HG03175 (cell line): ENCODE results near the gene STIM1.

ENCODE experiments used
- ATAC-seq: cut with Tn5 transposase; IDR thresholded peaks from one replicate; pipeline ENCODE4 v1.9.1; 2021; ENCODE audit warnings: mild to moderate bottlenecking, moderate library complexity; ENCODE audit not compliant: unreplicated experiment

STIM1 gene

DNA sequence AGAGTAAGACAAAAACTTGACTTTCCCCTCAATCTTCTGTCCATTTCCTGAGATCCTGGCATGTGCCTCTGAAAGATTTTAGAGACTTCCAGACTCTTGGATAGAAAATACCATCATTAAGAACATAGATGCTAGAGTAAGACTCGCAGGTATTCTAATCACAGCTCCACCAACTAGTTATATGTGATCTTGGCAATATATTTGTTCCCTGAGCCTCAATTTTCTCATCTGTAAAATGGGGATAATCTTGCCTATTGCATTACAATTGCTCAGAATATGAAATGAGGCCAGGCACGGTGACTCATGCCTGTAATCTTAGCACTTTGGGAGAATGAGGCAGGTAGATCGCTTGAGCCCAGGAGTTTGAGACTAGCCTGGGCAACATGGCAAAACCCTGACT, 25.4 kb upstream of the STIM1 start:
- no peak for ATAC-seq

DNA sequence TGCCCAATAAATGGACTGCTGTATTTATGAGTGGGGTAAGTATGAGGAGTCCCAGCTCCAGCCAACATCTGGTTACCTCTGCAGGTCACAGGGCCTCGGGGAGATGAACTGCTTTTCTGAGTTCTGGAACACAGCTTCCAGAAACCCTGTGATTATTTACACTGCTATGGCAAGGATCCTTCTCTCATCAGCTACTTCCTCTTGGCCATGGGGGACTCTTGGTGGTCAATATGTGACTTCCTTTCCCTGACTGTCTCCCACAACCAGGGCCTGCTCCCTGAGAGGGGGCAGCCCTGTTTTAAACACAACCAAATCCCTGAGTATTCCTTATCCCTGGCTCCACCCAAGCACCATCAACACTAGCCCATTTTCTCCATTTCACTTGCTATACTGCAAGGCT, 24.7 kb upstream of the STIM1 start:
- no peak for ATAC-seq

DNA sequence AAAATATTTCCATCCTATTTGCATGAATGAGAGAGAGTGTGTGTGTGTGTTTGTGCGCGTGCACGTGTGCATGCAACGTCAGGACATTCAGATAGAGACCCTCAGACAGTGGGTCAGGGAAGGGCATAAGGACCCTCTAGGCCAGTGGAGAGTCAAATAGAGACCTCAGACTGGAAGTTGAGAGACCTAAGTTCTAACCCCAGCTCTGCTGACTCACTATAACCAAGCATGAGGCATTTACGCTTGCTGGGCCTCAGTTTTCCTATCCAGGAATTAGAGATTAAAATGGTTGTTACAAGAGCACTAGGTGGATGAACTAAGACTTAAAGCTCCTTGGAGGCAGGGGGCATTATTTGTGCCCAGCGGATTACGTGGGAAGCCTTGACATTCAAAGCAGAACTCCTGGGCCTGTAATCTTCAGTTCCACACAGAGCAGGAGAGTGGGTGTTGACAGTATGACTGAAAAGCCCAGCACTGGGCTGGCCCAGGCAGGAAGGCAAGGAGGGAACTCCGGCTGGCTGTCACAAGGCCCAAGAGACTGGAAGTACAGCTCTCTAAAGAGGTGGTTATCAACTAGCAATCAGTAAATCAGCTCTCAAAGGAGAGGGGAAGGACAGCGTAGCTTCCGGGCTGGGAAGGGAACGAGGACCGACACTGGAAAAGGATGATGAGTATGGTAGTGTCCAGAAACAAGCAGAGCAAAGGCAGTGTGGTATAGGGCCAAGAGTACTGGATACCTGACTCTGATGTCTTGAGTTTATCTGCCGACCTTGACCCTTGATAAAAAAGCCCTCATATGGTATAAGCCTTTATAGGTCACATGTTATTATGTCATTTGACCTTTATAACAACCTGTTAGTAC, 23.9 kb upstream of the STIM1 start:
- ATAC-seq: no peak

DNA sequence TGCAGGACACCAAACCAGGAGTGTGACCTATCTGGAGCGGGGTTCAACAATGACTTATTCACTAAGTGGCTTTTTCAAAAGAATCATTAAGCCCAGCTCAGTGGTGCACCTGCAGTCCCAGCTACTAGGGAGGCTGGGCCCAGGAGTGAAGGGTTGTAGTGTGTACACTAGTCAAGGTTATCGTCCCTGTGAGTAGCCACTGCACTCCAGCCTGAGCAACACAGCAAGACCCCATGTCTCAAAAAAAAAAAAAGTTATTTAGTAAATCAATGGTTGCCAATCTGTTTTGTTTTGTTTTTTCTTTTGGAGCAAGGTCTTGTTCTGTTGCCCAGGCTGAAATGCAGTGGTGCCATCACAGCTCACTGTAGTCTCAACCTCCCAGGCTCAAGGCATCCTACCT, 22.6 kb upstream of the STIM1 start:
- ATAC-seq: no peak

DNA sequence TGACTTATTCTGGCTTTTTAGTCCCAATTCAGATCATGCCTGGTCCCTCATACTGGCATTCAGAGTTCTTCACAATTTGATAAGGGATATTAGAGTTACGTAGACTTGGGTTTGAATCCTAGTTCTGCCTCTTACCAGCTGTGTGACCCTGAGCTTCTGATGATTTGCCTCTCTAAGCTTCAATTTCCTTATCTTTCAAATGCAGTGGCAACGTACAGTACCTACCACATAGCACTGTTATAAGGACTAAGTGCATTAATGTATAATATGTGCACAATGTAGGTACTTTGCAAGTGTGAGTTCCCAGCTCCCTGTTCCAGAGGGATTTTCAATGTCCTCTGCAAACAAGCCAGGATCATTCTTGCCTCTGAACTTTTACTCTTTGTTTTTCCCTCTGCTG, 22.0 kb upstream of the STIM1 start:
- no peak for ATAC-seq

DNA sequence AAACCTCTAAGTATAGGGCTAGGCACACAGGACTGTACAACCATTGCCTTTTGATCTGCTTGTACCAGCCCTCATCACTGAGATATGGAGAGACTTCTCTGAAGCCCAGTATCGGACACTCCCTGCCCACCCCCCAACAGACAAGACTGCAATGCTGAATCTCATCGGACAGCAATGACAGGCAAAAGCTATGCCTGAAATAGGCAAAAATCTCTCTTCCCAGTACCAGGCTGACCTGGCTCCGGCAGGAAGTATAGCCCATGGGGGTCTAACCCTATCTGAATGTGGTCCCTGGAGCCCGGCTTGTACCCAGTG, 21.2 kb upstream of the STIM1 start:
- ATAC-seq: no peak

DNA sequence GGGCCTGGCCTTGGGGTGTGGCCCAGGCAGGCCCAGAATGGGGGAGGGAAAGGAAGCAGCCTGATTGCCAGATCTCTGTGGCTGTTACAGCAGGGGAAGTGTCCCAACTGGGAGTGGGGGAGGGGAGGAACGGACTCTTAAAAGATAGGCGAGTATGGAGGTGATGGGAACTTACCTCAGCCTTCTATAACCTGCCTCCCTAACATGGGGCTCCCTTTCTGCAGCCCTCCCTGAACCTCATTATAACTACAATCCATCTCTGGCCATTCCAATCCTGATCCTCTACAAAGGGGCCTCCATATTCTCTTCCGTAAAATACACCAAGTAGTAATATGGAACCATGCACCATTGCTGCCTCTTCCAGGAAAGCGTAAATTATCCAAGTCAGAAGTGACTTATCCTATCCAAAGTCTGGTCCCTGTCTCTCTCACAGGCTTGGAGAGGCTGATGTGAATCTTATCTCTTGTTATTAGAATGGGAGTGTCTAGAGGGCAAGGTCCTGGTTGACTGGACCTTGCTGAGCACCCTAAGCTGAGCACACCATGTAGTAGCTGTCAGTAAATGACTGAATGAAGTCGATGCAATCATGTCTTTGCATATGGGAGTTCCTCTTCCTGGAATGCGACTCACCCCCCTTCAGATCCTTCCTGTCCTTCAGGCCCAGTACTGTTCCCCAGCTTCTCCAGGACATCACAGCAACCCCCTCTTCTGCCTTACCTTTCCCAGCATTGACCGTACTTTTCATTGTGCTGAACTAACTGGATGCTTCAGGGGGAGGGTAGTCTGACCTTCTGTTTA, 20.6 kb upstream of the STIM1 start:
- ATAC-seq: no peak

DNA sequence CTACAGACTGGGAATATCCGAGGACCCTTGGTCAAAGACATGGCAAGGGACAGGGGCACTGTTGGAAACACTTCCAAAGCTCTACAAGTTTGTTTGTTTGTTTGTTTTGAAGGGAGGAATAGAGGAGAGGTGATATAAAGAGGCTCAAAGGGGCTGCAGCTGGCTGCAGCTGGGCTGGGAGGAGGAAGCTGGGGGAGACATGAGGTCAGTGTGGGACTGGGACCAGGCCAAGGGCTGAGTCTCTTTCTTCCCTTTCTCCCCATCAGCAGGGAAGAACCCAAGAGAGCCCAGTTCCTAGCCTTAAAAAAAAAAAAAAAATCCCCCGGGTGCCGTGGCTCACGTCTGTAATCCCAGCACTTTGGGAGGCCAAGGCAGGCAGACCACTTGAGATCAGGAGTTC, 19.7 kb upstream of the STIM1 start:
- ATAC-seq: no peak

DNA sequence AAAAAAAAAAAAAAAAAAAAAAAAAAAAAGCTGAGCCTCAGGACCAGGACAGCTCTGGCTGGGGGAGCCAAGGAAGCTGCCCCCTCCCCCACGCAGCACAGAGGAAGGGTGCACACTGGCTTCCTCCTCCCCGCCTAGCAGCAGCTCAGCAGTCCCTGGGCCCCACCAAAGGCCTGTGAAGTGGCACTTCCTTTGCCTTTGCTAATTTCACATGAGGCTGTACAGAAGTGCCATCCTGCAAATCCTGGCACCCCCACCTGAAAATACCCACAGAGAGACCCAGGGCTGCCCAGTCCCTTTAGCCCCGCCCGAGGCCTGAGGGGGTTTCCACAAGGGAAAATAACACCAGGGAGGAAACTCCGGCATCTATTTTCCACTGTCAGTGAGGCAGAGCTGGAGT, 18.6 kb upstream of the STIM1 start:
- ATAC-seq: no peak

DNA sequence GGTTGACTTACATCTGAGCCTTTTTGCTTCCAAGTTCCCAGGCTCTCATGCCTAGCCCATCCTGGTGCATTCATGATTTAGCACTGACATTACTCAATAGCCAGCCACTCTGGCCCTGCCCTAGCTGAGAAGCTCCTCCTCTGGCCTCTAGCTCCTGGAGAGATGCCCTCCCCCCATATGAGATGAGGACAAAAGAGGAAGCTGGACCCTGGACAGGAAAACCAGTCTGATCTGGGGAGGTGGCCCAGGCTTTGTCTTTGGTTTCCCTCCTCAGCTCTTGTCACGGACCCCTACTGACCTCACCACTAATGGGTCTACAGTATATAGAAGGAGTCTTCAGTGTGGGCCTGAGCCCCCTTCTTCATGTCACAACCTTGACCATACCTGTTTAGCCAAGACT, 17.7 kb upstream of the STIM1 start:
- ATAC-seq: no peak

DNA sequence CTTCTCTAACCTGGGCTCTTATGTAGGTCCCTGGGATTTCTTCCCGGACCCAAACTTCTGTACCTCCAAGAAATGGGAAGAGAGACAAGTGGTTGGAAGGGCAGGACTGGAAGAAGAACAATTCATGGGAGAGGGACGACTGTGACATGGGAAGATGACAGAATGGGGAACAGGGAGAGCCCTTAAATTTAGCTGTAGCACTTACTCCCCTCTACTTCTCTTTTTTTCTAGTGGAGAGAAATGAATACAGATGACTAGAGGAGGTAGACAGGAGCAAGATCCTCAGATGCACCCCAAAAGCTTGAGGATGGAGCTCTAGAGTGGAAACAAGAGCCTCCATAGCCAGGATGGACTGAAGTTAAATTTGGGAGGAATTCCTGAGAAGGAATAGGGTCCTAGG, 17.0 kb upstream of the STIM1 start:
- no peak for ATAC-seq

DNA sequence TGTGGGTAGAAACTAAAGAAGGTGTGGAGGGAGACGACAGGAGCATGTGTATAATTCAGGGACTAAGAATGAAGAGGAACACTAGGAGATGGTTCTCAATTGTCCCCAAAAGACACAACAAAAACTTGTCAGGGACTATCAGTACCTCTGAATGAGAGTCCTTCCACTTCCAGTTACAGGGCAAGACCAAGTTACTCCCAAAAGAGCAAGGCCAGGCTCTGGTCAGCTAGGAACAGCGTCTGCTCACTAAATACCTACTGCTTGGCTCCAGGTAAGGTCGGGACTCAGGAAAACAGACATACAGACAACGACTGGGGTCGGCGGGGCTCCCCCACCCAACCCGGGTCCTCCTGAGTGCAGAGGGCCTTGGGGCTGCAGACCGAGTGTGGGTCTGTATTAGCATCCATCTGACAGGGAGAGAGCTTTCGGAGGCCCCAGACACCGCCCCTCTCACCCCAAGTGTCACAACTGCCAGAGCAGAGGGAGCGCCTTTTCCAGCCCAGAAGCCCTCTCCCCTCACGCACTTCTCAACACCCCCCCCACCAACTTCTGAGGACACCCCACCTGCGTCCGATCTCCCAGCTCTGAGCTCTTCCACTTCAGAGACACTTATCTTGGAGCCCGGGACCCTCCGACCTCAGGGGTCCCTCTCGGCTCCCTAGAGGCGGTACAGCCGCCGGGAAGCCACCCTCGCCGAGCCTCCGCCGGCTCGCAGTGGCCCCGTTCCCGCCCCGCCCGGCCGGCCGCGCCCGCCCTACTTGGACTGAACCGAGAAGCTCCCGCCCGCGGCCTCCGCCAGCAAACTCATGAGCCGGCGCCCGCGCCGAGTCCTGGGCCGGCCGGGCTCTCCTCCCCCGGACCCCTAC, 15.2 kb upstream of the STIM1 start:
- peak; percentile 7 for ATAC-seq

DNA sequence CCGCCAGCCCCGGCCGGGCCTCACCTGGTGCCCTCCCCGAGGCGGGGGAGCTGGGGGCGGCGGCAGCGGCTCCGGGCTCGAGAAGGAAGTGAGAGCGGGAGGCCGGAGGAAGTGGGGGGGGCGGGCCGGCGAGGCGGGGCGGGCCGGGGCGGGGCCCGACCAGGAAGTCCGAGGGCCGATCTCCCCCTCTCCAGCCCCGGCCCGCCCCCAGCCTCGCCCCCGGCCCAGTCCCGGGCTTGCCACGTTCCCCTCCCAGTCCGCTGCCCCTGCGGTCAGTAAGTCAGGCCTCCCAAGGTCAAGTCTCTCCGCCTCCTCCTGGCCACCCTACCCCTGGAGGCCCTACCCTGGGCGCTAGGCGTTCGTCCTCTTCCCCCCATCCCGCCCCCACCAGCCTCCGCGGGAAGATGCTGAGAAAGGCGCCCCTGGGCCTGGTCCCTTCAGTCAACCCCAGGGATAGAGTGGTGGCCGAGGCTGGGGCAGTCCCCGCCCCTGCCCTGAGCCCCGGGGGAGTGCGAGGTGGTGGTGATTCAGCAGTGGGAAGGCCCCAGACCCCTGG, 14.5 kb upstream of the STIM1 start, which contains the start of gene RHOG:
Gene RHOG, minus strand, starts transcription at position 90 of the 556 bp plus-strand sequence. CDS start 12,821 bp downstream, outside the sequence.
- ATAC-seq: peak; percentile 45

DNA sequence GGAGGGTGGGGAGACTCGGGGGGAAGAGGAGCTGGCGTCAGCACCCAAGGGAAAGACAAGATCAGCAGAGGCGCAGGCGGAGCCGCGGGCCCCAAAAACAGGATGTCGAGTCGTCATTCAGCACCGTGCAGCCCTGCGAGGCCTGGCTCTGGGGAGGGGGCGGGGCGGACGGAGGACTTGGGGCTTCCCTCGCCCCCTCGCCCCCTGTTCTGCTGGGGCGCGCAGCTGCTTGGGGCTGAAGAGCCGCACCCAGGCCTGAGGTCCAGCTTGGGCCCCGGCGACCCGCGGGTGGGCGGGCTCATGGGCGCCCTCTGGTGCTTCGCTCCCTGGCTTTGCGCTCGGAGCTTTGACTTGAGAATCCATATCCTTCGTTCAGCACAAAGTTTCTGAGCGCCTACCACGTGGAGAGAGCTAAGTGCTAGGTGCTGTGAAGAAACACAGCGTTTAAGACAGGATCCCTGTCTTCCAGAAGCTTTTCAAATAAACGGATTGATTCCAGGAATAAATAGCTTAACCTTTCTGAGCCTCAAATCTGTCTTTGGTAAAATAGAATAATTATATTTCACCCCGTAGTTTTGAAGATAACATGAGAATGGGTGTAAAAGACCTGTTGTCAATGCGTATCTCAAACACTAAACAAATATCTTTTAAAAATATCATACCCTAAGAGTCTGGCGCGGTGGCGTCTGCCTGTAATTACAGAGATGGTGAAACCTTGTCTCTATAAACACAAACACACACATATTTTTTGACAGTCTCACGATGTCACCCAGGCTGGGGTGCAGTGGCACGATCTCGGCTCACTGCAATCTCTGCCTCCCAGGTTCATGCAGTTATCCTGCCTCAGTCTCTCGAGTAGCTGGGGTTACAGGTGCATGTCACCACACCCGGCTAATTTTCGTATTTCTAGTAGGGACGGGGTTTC, 13.8 kb upstream of the STIM1 start:
- peak; percentile 56 for ATAC-seq

DNA sequence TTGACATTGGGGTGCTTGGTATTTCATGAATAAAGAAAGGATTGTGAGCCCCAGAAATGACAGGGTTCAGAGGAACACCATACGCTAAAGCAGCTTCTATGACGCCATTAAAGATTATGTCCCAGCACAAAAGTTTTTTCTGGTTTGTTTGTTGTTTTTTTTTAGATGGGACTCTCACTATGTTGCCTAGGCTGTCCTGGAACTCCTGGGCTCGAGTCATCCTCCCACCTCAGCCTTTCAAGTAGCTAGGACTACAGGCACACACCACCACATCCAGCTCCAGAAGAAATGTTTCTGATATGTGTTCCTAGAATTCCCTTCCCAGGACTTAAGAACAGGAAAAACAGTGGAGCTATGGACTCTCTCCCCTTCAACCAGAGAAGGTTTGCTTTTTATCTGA, 12.1 kb upstream of the STIM1 start:
- no peak for ATAC-seq

DNA sequence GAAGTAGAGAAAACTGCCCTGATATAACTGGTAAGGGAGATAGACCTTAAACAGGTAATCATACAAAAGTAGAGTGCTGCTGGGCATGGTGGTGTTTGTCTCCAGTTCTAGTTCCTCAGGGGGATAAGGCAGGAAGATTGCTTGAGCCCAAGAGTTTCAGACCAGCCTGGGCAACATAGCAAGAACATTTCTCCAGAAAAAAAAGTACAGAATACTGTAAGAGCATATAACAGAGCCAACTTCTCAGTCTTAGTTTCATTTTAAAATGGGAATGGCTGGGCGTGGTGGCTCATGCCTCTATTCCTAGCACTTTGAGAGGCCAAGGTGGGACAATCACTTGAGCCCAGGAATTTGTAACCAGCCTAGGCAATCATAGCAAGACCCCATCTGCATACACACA, 10.2 kb upstream of the STIM1 start:
- ATAC-seq: no peak

DNA sequence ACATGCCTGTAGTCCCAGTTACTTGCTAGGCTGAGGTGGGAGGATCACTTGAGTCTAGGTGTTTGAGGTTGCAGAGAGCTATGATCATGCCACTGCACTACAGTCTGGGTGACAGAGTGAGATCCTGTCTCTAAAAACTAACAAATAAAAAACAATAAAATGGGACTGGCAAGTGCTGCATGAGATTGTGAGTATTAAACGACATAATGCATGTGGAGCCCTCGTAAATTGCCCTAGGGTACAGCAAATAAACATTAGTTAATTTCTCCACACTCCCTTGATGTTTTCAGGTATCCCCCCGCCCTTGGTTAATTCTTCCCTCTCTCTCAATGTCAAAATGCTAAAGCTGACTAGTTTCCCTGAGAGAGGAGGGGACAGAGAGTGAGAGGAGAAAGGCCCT, 9.8 kb upstream of the STIM1 start:
- no peak for ATAC-seq

DNA sequence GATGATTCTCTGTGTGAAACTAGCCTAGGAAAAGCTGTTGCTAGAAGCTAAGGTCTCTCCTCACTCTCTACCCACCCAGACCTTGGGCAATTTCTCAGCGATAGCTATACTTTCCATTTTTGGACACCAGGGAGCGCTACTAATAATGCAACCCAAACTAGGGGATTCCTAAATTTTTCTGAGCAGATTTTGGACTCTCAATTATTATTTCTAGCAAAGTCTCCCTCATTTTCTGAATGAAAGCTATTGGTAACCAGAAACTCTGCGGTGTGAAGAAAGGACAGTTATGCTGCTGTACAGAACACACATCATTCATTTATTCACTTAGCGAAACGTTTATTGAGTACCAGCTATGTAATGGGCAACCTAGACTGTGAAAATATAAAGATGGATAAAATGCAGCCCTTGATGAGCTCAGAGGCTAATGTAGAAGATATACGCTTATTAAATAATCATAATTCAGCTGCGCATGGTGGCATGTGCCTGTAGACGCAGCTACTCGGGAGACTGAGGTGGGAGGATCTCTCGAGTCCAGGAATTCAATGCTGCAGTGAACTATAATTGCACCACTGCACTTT, 6.1 kb upstream of the STIM1 start:
- ATAC-seq: no peak

DNA sequence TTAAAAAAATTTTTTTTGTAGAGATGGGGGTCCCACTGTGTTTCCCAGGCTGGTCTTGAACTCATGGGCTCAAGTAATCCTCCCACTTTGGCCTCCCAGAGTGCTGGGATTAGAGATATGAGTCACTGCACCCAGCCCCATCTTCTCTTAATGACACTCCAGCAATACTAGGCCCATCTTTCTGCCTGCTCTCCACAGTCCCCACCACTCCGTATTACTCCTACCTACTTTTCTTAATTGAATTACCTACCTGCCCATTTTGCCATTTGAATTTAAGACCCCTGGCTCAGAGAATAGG, 2.0 kb upstream of the STIM1 start:
- no peak for ATAC-seq
